RWPE1 (cell line): ENCODE measurements around the gene EML3.

Experiments
- CTCF ChIA-PET: fragments of 350-600 bp; sonication (Branson Sonifier 250); formaldehyde crosslinking; extraction: SDS; loops from one replicate; lab custom pipeline; 2021; lab: Yijun Ruan, JAX
- POLR2A ChIA-PET: fragments of 400-600 bp; formaldehyde crosslinking; extraction: SDS; loops from one replicate; lab custom pipeline; 2020; ENCODE audit warnings: antibody characterized with exemption; ENCODE audit not compliant: low non-redundant PET; lab: Yijun Ruan, JAX
- DNase-seq: peaks from one replicate; pipeline ENCODE4 v3.0.0; 2012; ENCODE audit warnings: low spot score
- H3K27ac ChIP-seq: fragments of 450-650 bp; 2 replicates; pipeline ENCODE4 v1.5.1; 2017
- CTCF ChIP-seq: fragments of 450-650 bp; conservative IDR thresholded peaks from 2 replicates; pipeline ENCODE4 v1.5.1; 2017; ENCODE audit warnings: low read depth, mild to moderate bottlenecking

The EML3 gene

GRCh38 chr11:62605467-62605866 is 7.1 kb downstream of the EML3 start:
- ChIA-PET CTCF (interaction anchor here (0.6 kb wide), 1 partner anchor 155 kb away, joined by 3 read pairs; no protein-coding TSS in a partner anchor), POLR2A (no interaction called here)
- DNase-seq, result no peak
- H3K27ac ChIP-seq, result peak overlapping the region; percentile 98
- TF ChIP-seq CTCF, result no peak

GRCh38 chr11:62604460-62605120 is 8.0 kb downstream of the EML3 start:
- H3K27ac ChIP-seq, result peak overlapping the region; percentile 98
- TF ChIP-seq CTCF, result no peak
- ChIA-PET POLR2A (no interaction called here), CTCF (no interaction called here)
- no peak for DNase-seq

GRCh38 chr11:62603776-62604299 is 8.7 kb downstream of the EML3 start:
- H3K27ac ChIP-seq, result peak overlapping the region; percentile 98
- TF ChIP-seq CTCF, result no peak
- no peak for DNase-seq
- ChIA-PET POLR2A (no interaction called here), CTCF (no interaction called here)

GRCh38 chr11:62603072-62603408 is 9.5 kb downstream of the EML3 start:
- TF ChIP-seq CTCF, result no peak
- DNase-seq, result no peak
- POLR2A ChIA-PET, result interaction anchor here (0.9 kb wide), 1 partner anchor 11 kb away, joined by 3 read pairs; no protein-coding TSS in a partner anchor
- H3K27ac ChIP-seq, result peak overlapping the region; percentile 98
- CTCF ChIA-PET, result interaction anchor here (0.9 to 1.0 kb wide), 2 partner anchors 9 to 33 kb away, joined by 3 read pairs; no protein-coding TSS in a partner anchor

GRCh38 chr11:62602141-62603071 is 10.2 kb downstream of the EML3 start:
- peak overlapping the region; percentile 98 for H3K27ac ChIP-seq
- DNase-seq, result peak; percentile 79
- POLR2A ChIA-PET, result interaction anchor here (0.5 to 2.3 kb wide), 6 partner anchors 10 to 195 kb away, joined by 3 to 24 read pairs (median 6); partner anchors contain the start of genes B3GAT3, C11orf98, CSKMT and TUT1
- CTCF ChIA-PET, result interaction anchor here (0.6 to 1.0 kb wide), 3 partner anchors 9 to 283 kb away, joined by 3 to 5 read pairs (median 3); no protein-coding TSS in a partner anchor
- TF ChIP-seq CTCF, result peak; percentile 25
